ENCODE measurements around the gene ARHGDIB.

The ARHGDIB gene

DNA sequence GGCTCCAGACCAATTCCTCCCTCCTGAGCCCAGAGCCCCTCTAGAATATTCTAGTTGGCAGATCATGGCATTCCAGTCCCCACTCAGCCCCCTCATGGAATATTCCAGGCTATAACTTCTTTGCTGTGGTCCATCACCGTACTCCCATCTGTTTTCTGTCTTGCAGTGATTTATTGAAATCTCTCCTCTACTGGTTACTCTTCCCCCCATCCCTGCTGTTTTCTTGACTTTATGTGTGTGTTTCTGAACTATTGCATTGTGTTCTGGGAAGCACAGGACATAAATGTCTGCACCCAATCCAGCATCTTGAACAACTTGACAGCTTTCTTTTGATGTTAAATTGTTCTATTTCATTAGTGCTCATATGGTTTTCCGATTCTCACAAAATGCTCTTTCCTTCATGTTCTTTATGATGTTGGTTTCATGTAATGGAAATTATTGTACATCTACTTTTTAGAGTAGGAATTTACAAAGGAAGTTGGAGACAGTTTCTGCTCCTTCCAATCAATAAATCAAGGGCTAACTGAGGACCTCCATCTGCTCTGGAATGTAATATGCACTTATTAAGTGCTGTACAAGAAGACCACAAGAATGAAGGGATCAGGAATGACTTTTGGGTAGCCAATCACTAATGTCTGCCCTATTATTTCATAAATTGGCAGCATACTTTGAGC, 37.8 kb upstream of the ARHGDIB start:
- no peak for TF ChIP-seq TEAD4 (IDR thresholded peaks at IDR 0.05)
- TF ChIP-seq RAD21 (IDR thresholded peaks at IDR 0.05; ENCODE audit: low read depth): no peak
- TF ChIP-seq, protein P1, sequence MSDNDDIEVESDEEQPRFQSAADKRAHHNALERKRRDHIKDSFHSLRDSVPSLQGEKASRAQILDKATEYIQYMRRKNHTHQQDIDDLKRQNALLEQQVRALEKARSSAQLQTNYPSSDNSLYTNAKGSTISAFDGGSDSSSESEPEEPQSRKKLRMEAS (IDR thresholded peaks at IDR 0.05): no peak
- TF ChIP-seq, protein P2, sequence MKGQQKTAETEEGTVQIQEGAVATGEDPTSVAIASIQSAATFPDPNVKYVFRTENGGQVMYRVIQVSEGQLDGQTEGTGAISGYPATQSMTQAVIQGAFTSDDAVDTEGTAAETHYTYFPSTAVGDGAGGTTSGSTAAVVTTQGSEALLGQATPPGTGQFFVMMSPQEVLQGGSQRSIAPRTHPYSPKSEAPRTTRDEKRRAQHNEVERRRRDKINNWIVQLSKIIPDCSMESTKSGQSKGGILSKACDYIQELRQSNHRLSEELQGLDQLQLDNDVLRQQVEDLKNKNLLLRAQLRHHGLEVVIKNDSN (IDR thresholded peaks at IDR 0.05): no peak
- no peak for TF ChIP-seq YY1 (IDR thresholded peaks at IDR 0.05; ENCODE audit: low read depth)
- TF ChIP-seq CEBPB (IDR thresholded peaks at IDR 0.05): no peak
- TF ChIP-seq TAF1 (IDR thresholded peaks at IDR 0.05; ENCODE audit: low read depth): no peak
- no peak for TF ChIP-seq TCF12 (IDR thresholded peaks at IDR 0.05; ENCODE audit: low read depth)
- no peak for TF ChIP-seq NFIC (IDR thresholded peaks at IDR 0.05)
- TF ChIP-seq ZBTB7A (IDR thresholded peaks at IDR 0.05; ENCODE audit: low read depth): no peak

DNA sequence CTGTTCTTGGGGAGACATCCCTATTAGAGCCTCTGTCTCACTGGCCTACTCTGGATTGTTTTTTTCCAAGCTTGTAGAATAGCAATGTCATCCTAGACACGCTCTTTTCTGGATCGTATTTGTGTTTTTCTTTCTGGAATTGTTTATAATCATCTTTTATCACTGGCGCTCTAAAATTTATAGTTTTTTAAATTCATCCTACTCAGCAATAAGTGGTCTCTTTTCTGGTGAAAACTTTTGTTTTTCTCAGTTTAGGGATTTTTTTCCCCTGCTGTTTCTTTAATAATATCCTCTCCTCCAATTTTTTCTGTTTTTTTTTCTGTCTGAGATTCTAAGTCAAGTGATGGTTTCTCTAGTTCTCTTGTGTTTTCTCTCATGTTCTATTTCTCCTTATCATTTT, 36.6 kb upstream of the ARHGDIB start:
- no peak for TF ChIP-seq CREB1 (IDR thresholded peaks at IDR 0.05; ENCODE audit: low read depth)
- TF ChIP-seq TEAD4 (IDR thresholded peaks at IDR 0.05): no peak
- no peak for TF ChIP-seq EGR1 (IDR thresholded peaks at IDR 0.05)
- no peak for TF ChIP-seq FOXM1 (IDR thresholded peaks at IDR 0.05; ENCODE audit: borderline replicate concordance, low read depth)
- no peak for TF ChIP-seq TCF12 (IDR thresholded peaks at IDR 0.05; ENCODE audit: low read depth)
- no peak for TF ChIP-seq TAF1 (IDR thresholded peaks at IDR 0.05; ENCODE audit: low read depth)
- TF ChIP-seq YY1 (IDR thresholded peaks at IDR 0.05; ENCODE audit: low read depth): no peak
- TF ChIP-seq, protein P1 (IDR thresholded peaks at IDR 0.05): no peak
- no peak for TF ChIP-seq RAD21 (IDR thresholded peaks at IDR 0.05; ENCODE audit: low read depth)
- TF ChIP-seq, protein P3, sequence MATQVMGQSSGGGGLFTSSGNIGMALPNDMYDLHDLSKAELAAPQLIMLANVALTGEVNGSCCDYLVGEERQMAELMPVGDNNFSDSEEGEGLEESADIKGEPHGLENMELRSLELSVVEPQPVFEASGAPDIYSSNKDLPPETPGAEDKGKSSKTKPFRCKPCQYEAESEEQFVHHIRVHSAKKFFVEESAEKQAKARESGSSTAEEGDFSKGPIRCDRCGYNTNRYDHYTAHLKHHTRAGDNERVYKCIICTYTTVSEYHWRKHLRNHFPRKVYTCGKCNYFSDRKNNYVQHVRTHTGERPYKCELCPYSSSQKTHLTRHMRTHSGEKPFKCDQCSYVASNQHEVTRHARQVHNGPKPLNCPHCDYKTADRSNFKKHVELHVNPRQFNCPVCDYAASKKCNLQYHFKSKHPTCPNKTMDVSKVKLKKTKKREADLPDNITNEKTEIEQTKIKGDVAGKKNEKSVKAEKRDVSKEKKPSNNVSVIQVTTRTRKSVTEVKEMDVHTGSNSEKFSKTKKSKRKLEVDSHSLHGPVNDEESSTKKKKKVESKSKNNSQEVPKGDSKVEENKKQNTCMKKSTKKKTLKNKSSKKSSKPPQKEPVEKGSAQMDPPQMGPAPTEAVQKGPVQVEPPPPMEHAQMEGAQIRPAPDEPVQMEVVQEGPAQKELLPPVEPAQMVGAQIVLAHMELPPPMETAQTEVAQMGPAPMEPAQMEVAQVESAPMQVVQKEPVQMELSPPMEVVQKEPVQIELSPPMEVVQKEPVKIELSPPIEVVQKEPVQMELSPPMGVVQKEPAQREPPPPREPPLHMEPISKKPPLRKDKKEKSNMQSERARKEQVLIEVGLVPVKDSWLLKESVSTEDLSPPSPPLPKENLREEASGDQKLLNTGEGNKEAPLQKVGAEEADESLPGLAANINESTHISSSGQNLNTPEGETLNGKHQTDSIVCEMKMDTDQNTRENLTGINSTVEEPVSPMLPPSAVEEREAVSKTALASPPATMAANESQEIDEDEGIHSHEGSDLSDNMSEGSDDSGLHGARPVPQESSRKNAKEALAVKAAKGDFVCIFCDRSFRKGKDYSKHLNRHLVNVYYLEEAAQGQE (IDR thresholded peaks at IDR 0.05; ENCODE audit: low read depth): no peak
- no peak for TF ChIP-seq CEBPB (IDR thresholded peaks at IDR 0.05)
- TF ChIP-seq ZBTB7A (IDR thresholded peaks at IDR 0.05; ENCODE audit: low read depth): no peak
- TF ChIP-seq, protein P2 (IDR thresholded peaks at IDR 0.05): no peak
- no peak for TF ChIP-seq NFIC (IDR thresholded peaks at IDR 0.05)

DNA sequence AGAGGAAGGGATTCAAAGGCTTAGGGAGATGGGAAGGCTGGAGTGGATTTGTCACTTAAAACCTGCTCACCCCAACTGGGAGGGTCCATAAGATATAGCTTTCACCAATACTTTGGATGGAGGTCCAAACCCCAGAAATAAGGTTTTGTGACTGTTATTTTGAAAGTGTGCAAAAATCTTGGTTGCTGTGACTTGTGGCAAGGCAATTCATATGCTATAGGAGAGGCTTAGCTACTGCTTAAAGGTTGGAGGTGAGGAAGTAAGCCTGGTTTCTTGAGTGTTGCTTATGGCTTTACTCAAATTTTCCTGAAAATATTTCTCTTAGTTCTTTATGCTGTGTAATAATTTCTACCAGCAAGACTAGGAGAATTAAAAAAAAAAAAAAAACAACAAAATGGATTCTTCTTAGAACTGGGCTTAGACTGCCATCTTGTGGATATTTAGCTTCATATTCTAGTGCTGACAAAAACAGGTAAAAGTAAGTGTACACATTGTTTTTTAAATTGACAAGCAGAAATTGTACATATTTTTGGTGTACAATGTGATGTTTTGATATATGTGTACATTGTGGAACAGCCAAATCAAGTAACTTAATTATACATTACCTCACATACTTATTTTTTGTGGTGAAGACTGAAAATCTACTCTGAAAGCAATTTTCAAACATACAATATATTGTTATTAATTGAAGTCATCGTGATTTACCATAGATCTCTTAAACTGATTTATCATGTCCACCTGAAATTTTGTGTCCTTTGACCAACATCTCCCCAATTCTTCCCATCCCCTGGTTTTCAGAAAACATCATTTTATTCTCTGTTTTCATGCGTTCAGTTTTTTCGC, 34.4 kb upstream of the ARHGDIB start:
- TF ChIP-seq RAD21 (IDR thresholded peaks at IDR 0.05; ENCODE audit: low read depth): peak; percentile 91
- TF ChIP-seq, protein P3 (IDR thresholded peaks at IDR 0.05; ENCODE audit: low read depth): no peak
- TF ChIP-seq, protein P1 (IDR thresholded peaks at IDR 0.05): no peak

DNA sequence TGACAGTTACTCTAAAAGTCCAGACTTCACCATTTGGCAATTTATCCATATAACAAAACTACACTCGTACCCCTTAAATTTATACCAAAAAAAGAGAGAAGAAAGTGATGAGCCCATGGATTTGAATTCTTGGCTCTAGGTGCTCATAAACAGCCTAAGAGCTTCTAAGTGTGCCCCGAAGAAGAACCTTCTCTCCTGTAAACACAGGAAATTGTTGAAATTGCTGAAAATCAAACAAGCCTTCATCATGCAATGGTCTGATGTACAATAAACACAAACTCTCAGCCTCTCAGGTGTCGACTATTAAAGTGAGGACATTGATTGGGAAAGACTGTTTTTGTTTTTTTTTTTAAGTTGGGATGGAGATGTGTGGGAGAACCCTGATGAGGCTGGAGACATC, 33.2 kb upstream of the ARHGDIB start:
- TF ChIP-seq RAD21 (IDR thresholded peaks at IDR 0.05; ENCODE audit: low read depth) (no peak), CREB1 (IDR thresholded peaks at IDR 0.05; ENCODE audit: low read depth) (no peak), TEAD4 (IDR thresholded peaks at IDR 0.05) (no peak), NFIC (IDR thresholded peaks at IDR 0.05) (no peak), TCF12 (IDR thresholded peaks at IDR 0.05; ENCODE audit: low read depth) (no peak), EGR1 (IDR thresholded peaks at IDR 0.05) (no peak), ZBTB7A (IDR thresholded peaks at IDR 0.05; ENCODE audit: low read depth) (no peak), FOXM1 (IDR thresholded peaks at IDR 0.05; ENCODE audit: borderline replicate concordance, low read depth) (no peak), EP300 (IDR thresholded peaks at IDR 0.05; ENCODE audit: borderline replicate concordance) (no peak), TAF1 (IDR thresholded peaks at IDR 0.05; ENCODE audit: low read depth) (no peak)
- TF ChIP-seq, protein P3 (IDR thresholded peaks at IDR 0.05; ENCODE audit: low read depth): no peak
- TF ChIP-seq, protein P1 (IDR thresholded peaks at IDR 0.05): no peak

Data from Ishikawa (cell line).